ENCODE measurements around the gene TANC2.
"Not testable (repeated sequence)": the region's sequence is repeated elsewhere in the genome, so short reads cannot be mapped to it uniquely, and the experiment has no call there.

TANC2 gene

DNA sequence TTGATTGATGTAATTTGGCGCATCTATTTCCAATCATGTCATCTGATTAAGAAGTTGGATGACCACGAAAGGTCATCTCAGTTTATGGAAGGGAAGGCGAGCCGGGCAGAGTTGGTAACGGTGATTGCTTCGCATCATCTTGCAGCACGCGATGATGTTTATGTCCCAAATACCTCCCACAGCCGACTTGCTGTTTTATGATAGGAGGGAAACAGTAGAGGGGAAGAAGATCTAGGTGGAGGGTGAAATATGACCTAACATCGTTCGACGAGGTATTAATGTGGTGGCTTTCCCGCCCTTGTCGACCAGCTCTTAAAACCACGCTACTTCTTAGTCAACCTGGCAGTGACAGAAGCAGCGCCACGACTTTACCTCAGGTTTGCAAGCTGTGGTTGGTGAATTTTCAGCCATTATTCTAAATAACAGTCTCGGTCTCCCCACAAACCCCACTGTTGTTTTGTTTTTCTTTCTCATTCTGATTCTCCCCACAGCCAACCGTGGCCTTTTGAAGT, 805 bp upstream of the TANC2 start:
- peak; percentile 52 to 59 for ATAC-seq

DNA sequence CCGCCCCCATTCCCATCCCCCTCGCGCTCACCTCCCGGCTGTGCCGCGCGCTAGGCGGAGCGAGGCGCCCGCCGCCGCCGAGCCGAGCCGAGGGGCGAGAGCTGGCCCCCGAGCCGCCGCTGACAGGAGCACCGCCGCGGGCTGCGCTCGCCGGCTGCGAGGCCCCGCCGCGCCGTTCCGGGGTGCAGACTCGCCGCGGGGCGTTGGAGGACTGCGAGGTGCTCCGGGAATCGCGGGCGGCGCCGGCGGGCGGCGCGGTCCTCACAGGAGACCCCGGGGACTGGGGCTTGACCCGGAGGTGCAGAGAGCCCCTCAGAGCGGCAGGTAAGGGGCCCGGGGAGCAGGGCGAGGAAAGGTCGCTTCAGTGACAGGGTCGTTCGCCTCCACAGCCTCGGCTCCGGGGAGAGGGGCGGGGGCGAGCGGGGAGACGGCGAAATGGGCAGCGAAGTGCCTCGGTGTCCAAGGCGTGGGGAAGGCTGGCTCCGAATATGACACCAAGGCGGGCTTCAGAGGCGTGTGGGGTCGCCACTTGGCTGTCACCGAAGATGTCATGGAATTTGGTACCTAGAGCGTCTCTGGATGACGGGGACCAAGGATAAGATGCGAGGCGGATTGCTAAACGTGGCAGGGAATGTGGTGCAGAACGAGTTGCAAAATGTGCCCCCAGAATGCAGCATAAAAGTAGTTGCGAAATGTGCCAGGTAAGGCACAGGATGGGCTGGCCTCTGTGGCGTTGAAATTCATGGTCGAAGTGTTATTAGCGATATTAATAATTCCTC, 580 bp downstream of the TANC2 start:
- peak; percentile 44 to 45 for ATAC-seq

GRCh38 chr17:62967205-62967529, 1.1 kb downstream of the TANC2 start:
- no peak for ATAC-seq

GRCh38 chr17:62968445-62968923, 2.4 kb downstream of the TANC2 start:
- ATAC-seq = peak; percentile 61 to 63

DNA sequence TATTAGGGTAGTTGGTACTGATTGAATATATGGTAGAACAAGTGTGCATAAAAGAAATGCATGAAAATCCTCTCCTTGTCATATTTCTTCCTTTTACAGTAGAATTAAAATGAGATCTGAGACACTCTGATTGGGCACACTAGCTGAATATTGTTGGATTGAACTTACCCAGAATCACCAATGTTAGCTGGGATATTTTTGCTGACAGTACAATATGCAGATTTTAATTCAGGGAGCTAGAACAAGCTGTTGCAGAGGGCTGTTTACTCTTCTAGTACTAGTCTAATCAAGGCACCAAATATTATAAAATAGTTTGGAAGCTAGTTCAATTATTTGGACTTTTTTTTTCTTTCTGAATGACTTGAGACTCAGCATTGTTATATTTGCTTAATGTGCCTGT, 4.6 kb downstream of the TANC2 start:
- no peak for ATAC-seq

DNA sequence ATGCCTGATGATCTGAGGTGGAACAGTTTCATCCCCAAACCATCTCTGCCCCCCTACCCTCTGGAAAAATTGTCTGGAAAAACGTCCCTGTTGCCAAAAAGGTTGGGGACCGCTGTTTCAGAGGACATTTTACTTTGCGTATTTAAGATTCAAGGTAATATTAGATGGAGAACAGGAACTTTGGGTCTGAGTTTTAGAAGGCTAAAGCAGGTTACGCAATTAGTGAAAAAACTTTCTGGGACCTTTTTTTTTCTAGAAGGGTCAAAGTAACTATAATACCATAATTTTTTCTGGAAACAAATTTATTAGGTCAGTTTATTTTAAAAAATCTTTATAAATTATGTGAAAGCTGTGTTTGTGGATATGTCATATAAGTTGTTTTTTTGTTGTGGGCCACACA, 5.8 kb downstream of the TANC2 start:
- ATAC-seq = no peak

DNA sequence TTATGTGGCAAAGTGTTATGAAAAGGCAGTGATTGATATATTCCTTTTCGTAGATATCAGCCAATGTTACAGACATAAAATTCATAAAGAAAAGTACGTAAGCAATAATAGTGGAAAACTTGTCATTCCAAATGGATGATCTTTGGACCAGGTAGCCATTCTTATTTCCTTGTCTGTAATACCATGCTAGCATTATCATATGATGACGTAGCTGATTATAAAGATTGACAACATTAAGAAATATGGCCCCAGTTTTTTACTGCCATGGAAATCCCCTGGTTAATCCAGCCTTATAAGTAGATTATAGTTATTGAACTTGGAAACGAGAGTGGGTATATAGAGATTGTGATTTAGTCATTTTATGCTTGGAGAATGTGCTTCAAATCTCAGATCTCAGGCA, 8.8 kb downstream of the TANC2 start:
- no peak for ATAC-seq

DNA sequence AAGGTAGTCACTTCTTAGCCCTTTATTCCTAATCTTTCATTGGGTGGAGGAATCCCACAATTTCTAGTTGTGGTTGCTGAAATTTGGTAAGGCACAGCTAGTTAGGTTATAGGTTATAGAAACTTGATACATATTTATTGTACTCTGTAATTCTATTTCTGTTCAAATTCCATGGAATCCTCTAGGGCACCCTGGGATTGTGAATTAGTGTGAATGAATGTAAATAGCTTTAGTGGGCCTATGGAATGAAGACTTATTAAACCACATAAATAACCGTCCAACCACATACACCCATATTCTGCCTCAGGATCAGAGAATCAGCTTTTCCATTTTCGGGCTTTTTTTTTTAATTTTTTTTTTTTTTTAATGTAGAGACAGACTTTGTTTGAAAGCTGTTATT, 9.2 kb downstream of the TANC2 start:
- no peak for ATAC-seq

- ATAC-seq = not testable (repeated sequence)
Measured at GRCh38 chr17:62976643-62977231, 10.7 kb downstream of the TANC2 start.

GRCh38 chr17:62980842-62981241, 14.8 kb downstream of the TANC2 start:
- no peak for ATAC-seq

DNA sequence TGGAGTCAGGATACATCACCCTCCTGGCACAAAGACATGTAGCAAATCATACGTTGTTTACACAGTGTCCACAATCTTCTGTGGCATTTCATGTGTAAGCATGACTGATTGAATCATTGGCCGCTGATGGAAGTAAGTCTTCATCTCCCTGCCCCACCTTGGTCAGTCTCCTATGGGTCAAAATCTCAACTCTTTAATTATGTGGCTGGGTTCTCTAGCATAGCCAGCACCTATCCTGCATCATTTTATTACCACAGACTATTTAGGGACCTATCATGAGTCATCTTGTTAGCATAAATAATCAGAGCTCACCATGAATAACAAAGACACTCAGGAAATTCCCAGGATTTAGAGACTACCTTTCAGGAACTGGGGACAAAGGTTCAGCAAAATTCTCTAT, 15.9 kb downstream of the TANC2 start:
- ATAC-seq = no peak

- ATAC-seq = no peak
Measured at GRCh38 chr17:62984801-62985200, 18.8 kb downstream of the TANC2 start.

- no peak for ATAC-seq
Measured at GRCh38 chr17:62986549-62986948, 20.5 kb downstream of the TANC2 start.

GRCh38 chr17:62987136-62987535, 21.1 kb downstream of the TANC2 start:
- no peak for ATAC-seq

DNA sequence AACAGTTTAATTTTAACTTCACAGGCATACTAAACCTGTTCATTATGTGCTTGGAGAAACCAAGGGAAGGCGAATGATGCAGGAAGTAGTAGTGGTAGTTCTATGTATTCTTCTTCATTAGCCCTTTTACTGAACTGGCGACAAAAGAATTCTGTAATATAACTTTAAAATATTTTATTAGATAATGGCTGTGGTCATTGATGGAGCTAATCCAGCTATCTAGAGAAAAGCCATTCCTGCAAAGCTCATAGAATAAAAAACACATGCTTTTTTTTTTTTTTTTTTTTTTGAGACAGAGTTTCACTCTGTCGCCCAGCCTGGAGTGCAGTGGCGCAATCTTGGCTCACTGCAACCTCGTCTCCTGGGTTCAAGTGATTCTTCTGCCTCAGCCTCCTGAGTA, 23.5 kb downstream of the TANC2 start:
- no peak for ATAC-seq

DNA sequence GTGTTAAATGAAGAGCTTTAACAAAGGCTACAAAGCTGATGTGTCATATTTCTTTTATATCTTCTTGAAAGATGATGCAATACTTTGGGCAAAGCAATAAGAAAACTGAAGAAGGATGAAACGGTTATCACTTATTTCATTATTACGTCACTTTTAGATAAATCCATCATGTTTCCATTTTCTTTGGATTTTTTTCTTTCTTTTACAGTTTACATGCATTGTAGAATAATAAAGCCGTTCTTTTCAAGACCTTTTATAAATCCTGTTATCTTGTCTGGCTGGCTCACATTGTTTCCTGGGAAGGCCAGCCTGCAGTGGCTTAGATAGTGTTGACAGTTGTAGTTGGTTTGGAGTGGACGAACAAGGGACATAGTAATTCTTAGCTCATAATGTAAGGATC, 28.9 kb downstream of the TANC2 start:
- ATAC-seq = no peak

DNA sequence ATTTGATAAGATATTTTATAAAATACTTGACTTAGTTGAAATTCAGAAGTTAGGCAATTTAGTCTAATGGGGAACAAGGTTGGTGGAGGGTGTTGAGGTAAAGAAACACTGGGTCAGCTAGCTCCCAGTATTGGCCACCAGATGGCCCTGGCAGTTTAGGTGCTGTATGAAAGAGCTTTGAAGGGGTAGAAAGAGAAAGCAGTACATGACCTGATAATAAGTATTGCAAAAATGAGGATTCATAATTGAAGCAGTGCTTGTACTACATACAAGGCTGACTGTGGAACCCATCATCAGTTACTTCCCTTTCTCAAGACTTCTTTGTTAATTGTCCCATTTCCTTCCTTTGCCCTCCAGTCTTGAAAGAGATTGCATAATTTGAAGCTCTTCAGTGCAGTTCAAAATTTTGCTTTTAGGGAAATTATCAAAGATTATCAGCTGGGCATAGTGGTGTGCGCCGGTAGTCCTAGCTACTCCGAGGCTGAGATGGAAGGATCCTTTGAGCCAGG, 29.4 kb downstream of the TANC2 start:
- peak in 1 of 2 donors; percentile 33 for ATAC-seq

GRCh38 chr17:62996221-62996620, 30.2 kb downstream of the TANC2 start:
- ATAC-seq = no peak

DNA sequence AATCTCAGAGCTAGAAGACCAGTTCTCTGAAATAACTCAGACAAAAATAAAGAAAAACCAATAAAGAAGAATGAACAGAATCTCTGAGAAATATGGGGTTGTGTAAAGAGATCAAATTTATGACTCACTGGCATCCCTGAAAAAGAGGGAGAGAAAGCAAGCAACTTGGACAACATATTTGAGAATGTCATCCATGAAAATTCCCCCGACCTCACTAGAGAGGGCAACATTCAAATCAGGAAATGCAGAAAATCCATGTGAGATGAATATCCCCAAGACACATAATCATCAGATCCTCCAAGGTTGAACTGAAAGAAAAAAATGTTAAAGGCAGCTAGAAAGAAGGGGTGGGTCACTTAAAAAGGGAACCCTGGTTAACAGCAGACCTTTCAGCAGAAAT, 32.1 kb downstream of the TANC2 start:
- no peak for ATAC-seq

GRCh38 chr17:62998665-62999393, 32.8 kb downstream of the TANC2 start:
- no peak for ATAC-seq

GRCh38 chr17:62999736-63000135, 33.7 kb downstream of the TANC2 start:
- no peak for ATAC-seq

GRCh38 chr17:63001689-63002394, 35.8 kb downstream of the TANC2 start:
- no peak for ATAC-seq

DNA sequence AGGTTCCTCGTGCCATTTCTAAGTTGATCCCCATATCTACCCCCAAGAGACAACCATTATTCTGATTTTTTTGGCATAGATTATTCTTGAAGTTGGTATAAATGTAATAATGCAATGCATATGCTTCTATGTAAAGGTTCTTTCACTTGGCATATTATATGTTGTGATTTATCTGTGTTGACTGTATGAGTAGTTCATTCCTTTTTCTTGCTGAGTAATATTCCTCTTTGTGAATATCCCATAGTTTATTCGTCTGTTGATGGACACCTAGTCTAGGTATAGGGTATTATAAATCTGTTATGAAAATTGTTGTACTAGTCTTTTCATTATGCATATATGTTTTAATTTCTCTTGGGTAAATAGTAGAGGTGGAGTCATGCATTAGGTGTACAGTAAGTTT, 36.6 kb downstream of the TANC2 start:
- no peak for ATAC-seq
